ENCODE measurements around the gene SRBD1.

GRCh38 chr2:45415534-45416123 lies 195.4 kb downstream of the SRBD1 start:
- TF ChIP-seq CTCF (IDR thresholded peaks at IDR 0.05; ENCODE audit: low read depth, low read length) (no peak), EZH2phosphoT487 (IDR thresholded peaks at IDR 0.05; ENCODE audit: low read depth) (no peak)

All from OCI-LY3 (cell line).